Spinal cord (tissue), 10 donors: ENCODE data around the gene KANSL1. TPM values are rescaled to one million over a fixed set of nuclear protein-coding genes. Genes with fewer than 3 reads are reported as not detected.
"Not testable (repeated sequence)": the region's sequence is repeated elsewhere in the genome, so short reads cannot be mapped to it uniquely, and the experiment has no call there.

Experiments used
- DNase-seq, 6 donors: peaks; one replicate each; pipeline versions ENCODE4 v3.0.0 to v3.0.0-alpha.2; 2013 to 2015; ENCODE audit warnings: low spot score in 6 of 6, low read depth in 4 of 6
- H3K27ac ChIP-seq: one replicate; pipeline ENCODE4 v1.5.1; 2013; ENCODE audit warnings: low read depth, low read length, control low read depth
- H3K27me3 ChIP-seq: one replicate; pipeline ENCODE4 v1.6.1; 2013; ENCODE audit warnings: low read length; ENCODE audit not compliant: control insufficient read depth, insufficient read depth
- H3K36me3 ChIP-seq: one replicate; pipeline ENCODE4 v1.6.1; 2013; ENCODE audit warnings: low read length; ENCODE audit not compliant: control insufficient read depth, insufficient read depth
- H3K4me1 ChIP-seq: one replicate; pipeline ENCODE4 v1.6.1; 2013; ENCODE audit warnings: low read length; ENCODE audit not compliant: control insufficient read depth, insufficient read depth
- H3K4me3 ChIP-seq: one replicate; pipeline ENCODE4 v1.5.1; 2013; ENCODE audit warnings: low read depth, low read length, control low read depth
- H3K9me3 ChIP-seq: one replicate; pipeline ENCODE4 v1.6.1; 2013; ENCODE audit warnings: low read length; ENCODE audit not compliant: control insufficient read depth, insufficient read depth
- whole genome bisulfite sequencing: methylation state at CpG from one replicate; pipeline ENCODE4 v1.1.5; 2013; ENCODE audit warnings: missing lambda C conversion rate; ENCODE audit not compliant: insufficient coverage; 5-methylcytosine and 5-hydroxymethylcytosine counted together
- polyA plus RNA-seq, 2 donors: library from polyadenylated mRNA; unstranded; fragments of 120-200 nt; gene quantifications; one replicate each; pipeline ENCODE4 v1.2.1, GENCODE V29; 2013; ENCODE audit not compliant: insufficient read length in 2 of 2
- total RNA-seq, 2 donors: library from RNA; depleted of rRNA in 1 of 2; stranded (reverse); fragments of 120-200 nt in 1 of 2; fragments of >200 nt in 1 of 2; gene quantifications; one replicate each; pipeline versions ENCODE4 v1.2.3 to v1.2.4, GENCODE V29; 2013 to 2014
- donor health status: healthy.

KANSL1 gene
- total and polyA plus RNA-seq, 4 donors, result 49.4 to 117 (median 89.9) TPM

DNA sequence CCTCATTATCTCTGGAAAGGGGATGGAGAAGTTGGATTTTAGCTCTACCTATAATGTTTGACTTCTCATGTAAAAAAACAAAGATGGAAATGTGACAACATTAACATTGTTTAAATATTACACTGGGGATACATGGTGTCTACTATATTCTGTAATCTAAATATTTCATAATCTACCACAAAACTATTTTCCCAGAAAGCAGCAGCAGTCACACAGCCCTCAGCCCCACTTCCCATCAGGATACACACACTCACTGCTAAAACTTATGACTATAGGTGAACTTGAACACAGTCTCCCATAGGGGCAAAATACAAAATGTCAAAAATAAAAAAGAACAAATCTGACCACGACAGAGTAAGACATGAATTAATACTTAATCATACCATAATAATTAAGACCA lies 95.7 kb downstream of the KANSL1 start:
- H3K27ac ChIP-seq, result no peak overlapping the region
- H3K4me3 ChIP-seq, result no peak overlapping the region
- no peaks in the 10 kb centered on the region for H3K4me1 ChIP-seq
- H3K36me3 ChIP-seq, result no peaks in the 10 kb centered on the region
- no peaks in the 10 kb centered on the region for H3K27me3 ChIP-seq
- no peaks in the 10 kb centered on the region for H3K9me3 ChIP-seq
- DNase-seq, result no peak
- WGBS, result no CpG with 5 or more reads among the region's 1 CpG

GRCh38 chr17:46092991-46093390 lies 100.2 kb downstream of the KANSL1 start:
- H3K36me3 ChIP-seq, result peaks cover 4% of the 10 kb centered on the region
- no peak overlapping the region for H3K4me3 ChIP-seq
- no peaks in the 10 kb centered on the region for H3K27me3 ChIP-seq
- H3K27ac ChIP-seq, result no peak overlapping the region
- no peaks in the 10 kb centered on the region for H3K9me3 ChIP-seq
- no peak for DNase-seq
- no peaks in the 10 kb centered on the region for H3K4me1 ChIP-seq

DNA sequence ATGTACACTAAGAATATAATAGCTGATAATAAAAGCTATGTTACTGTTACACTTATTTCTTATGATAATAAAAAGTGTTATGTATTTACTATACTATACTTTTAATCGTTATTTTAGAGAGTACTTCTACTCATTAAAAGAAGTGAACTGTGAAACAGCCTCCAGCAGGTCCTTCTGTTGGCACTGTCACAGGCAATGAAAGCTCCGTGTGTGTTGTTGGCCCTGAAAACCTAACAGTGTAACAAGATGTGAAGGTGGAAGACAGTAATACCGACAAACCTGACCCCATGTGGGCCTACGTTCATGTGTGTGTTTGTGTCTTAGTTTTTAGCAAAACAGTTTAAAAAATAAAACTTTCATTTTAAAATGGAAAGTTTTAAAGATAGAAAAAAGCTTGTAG lies 102.4 kb downstream of the KANSL1 start:
- Histone ChIP-seq H3K36me3 (peaks cover 4% of the 10 kb centered on the region), H3K9me3 (no peaks in the 10 kb centered on the region), H3K27me3 (no peaks in the 10 kb centered on the region), H3K4me3 (no peak overlapping the region), H3K27ac (no peak overlapping the region), H3K4me1 (no peaks in the 10 kb centered on the region)
- no peak for DNase-seq
- no CpG with 5 or more reads among the region's 4 CpGs for WGBS

DNA sequence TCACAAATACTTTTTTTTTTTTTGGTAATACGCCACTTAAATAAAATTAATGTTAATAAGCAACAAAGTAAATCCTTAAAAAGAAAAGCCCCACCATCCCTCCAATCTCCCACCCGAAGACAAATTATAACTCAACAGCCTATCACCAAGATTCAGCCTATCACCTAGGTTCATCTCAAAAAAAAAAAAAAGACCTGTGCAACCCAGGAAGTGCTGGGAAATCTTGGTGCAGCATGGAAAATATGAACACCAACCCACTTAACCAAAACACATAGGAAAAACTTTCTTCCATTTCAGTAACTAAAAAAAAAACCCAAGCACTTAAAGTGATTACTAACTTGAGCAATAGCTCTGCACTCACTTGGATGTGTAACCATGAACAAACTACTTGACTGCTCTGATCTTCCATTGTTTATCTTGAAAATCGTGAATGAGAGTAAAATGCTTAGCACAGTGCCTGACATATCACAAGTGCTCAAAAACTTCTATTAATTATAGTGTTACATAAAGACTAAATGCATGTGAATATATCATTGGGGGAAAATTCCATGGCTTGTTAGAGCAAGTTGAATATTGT lies 103.8 kb downstream of the KANSL1 start:
- Histone ChIP-seq H3K9me3 (no peaks in the 10 kb centered on the region), H3K4me1 (no peaks in the 10 kb centered on the region), H3K36me3 (peaks cover 4% of the 10 kb centered on the region), H3K4me3 (no peak overlapping the region), H3K27me3 (no peaks in the 10 kb centered on the region), H3K27ac (no peak overlapping the region)
- 100% methylated on average over 1 of the region's 3 CpGs for WGBS
- DNase-seq, result no peak

DNA sequence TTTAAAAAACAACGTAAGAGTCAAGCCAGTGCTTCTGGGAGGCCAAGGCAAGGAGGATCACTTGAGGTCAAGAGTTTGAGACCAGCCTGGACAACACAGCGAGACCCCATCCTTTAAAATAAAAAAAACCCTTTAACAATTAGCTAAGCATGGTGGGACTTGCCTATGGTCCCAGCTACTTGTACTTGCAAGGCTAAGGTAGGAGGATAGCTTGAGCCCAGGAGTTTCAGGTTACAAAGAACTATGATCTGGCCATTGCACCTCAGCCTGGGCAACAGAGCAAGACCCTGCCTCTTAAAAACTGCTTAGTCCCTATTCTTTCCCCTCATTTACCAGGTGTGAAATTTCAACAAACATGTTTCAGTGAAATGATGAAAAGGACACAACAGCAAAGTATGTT lies 104.6 kb downstream of the KANSL1 start:
- Histone ChIP-seq H3K9me3 (no peaks in the 10 kb centered on the region), H3K27ac (no peak overlapping the region), H3K4me1 (no peaks in the 10 kb centered on the region), H3K4me3 (no peak overlapping the region), H3K27me3 (no peaks in the 10 kb centered on the region), H3K36me3 (peaks cover 4% of the 10 kb centered on the region)
- no peak for DNase-seq
- no CpG with 5 or more reads among the region's 2 CpGs for WGBS

DNA sequence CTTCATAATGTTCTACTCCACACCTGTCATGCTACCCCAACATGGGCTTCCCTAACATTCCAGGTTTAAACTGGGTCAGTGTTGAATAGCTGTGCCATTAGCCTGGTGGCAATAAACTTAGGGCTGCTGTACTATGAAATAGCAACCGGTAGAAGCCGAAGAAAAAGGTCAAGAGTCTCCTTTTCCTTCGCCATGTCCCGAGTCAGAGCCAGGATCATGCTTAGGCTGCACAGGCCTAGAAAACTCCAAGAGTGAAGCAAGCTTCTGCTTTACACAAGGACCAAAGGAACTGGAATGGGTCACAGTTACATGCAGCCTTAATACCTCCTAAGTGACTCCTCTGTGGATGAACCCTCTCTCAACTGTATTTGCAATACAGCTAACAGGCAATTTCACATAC lies 105.4 kb downstream of the KANSL1 start:
- not testable (repeated sequence) for H3K27me3 ChIP-seq, H3K36me3 ChIP-seq, H3K27ac ChIP-seq, DNase-seq, H3K4me1 ChIP-seq, H3K9me3 ChIP-seq, H3K4me3 ChIP-seq
- WGBS, result 82% methylated on average over 2 of the region's 4 CpGs

DNA sequence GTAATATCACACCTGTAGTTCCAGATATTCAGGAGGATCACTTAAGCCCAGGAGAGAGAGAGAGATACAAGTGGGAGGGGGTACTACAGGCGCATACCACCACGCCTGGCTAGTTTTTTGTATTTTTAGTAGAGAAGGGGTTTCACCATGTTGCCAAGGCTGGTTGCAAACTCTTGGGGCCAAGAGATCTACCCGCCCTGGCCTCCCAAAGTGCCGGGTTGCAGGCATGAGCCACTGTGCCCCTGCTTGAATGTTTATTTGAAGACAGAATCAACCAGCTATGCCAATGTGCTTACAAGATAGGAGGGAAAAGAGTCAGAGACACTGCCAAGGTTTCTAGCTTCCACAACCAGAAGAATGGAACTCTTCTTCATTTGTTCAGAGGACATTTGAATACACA lies 106.4 kb downstream of the KANSL1 start:
- no peak overlapping the region for H3K4me3 ChIP-seq
- H3K27ac ChIP-seq, result no peak overlapping the region
- H3K36me3 ChIP-seq, result peaks cover 2% of the 10 kb centered on the region
- no peaks in the 10 kb centered on the region for H3K27me3 ChIP-seq
- peaks cover 3% of the 10 kb centered on the region for H3K4me1 ChIP-seq
- no peaks in the 10 kb centered on the region for H3K9me3 ChIP-seq
- 86% methylated on average over 4 of the region's 4 CpGs for WGBS
- no peak for DNase-seq

- H3K4me1 ChIP-seq, result peaks cover 3% of the 10 kb centered on the region
- WGBS, result 100% methylated on average over 1 of the region's 6 CpGs
Measured at GRCh38 chr17:46085522-46085921, 107.7 kb downstream of the KANSL1 start.

GRCh38 chr17:46082257-46082656 lies 111.0 kb downstream of the KANSL1 start:
- no peak for DNase-seq
- H3K9me3 ChIP-seq, result no peaks in the 10 kb centered on the region
- no peak overlapping the region for H3K4me3 ChIP-seq
- peaks cover 3% of the 10 kb centered on the region for H3K4me1 ChIP-seq
- H3K27ac ChIP-seq, result no peak overlapping the region
- H3K27me3 ChIP-seq, result no peaks in the 10 kb centered on the region
- no CpG with 5 or more reads among the region's 2 CpGs for WGBS
- no peaks in the 10 kb centered on the region for H3K36me3 ChIP-seq

More at GRCh38 chr17:46085522-46085921, 107.7 kb downstream of the KANSL1 start:
- no peak overlapping the region for H3K4me3 ChIP-seq
- no peak for DNase-seq
- H3K27ac ChIP-seq, result no peak overlapping the region
- no peaks in the 10 kb centered on the region for H3K36me3 ChIP-seq
- H3K27me3 ChIP-seq, result no peaks in the 10 kb centered on the region
- H3K9me3 ChIP-seq, result no peaks in the 10 kb centered on the region

- no peak overlapping the region for H3K4me3 ChIP-seq
- no peaks in the 10 kb centered on the region for H3K36me3 ChIP-seq
- H3K27ac ChIP-seq, result no peak overlapping the region
- no peaks in the 10 kb centered on the region for H3K9me3 ChIP-seq
- H3K27me3 ChIP-seq, result no peaks in the 10 kb centered on the region
- peaks cover 3% of the 10 kb centered on the region for H3K4me1 ChIP-seq
- DNase-seq, result no peak
Measured at GRCh38 chr17:46081018-46081320, 112.3 kb downstream of the KANSL1 start.
